Renal cortex interstitium (tissue), 11 donors: Measurements from ENCODE around the gene RALB. TPM values are rescaled to one million over a fixed set of nuclear protein-coding genes. Genes with fewer than 3 reads are reported as not detected.

Experiments used
- DNase-seq, 11 donors: peaks; one replicate each; pipeline ENCODE4 v3.0.0-alpha.2; 2013; ENCODE audit warnings: low read depth in 9 of 11, low spot score in 4 of 11; ENCODE audit errors: extremely low read depth in 1 of 11
- polyA plus RNA-seq, 3 donors: library from polyadenylated mRNA; unstranded; fragments of 120-200 nt; gene quantifications; one replicate each; pipeline ENCODE4 v1.2.1, GENCODE V29; 2013; ENCODE audit not compliant: insufficient read length in 3 of 3

The RALB gene
- polyA plus RNA-seq, 3 donors: 69.0 to 82.3 (median 77.4) TPM

DNA sequence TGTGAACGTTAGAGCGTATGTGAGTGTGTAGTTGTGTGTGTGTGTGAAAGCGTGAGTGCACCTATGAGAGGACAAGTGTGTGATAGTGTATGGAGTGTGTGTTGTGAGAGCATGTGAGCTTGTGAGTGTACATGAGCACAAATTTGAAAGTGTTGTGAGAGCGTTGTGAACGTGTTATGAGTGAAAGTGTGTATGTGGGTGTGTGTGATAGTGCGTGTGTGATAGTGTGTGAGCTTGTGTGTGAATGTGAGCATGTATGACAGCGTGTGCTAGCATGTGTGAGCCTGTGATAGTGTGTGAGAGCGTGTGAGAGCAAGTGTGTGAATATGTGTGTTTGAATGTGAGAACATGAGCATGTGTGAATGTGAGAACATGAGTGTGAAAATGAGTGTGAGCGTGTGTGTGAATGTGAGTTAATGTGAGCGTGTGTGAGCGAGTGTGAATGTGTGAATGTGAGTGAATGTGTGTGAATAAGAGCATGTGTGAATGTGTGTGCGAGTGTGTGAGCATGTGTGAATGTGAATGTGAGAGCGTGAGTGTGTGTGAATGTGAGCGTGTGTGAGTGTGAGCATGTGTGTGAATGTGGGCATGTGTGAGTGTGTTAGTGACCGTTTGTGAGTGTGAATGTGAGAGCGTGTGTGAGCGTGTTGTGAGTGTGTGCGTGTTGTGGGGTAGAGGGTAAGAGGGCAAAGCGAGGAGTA is 25.0 kb downstream of the RALB start:
- DNase-seq: no peak

DNA sequence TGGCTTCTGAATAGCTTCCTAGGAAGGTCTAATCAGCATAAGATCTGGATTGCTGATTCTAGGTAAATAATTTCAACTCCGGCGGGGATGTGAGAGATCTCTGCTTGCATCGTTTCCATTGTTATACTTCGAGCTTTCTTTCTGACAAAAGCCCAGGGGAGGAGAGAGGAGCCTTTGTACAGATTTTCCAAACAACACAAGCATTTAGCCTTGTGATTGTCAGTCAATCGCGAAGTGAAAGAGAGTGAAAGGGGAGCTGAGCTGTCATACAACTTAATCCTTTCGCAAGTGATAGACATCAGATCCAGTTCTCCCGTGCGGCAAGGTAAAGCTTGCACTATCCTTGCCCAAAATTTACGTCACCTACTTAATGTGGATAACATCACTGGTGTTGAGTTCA is 26.2 kb downstream of the RALB start:
- DNase-seq: no peak

DNA sequence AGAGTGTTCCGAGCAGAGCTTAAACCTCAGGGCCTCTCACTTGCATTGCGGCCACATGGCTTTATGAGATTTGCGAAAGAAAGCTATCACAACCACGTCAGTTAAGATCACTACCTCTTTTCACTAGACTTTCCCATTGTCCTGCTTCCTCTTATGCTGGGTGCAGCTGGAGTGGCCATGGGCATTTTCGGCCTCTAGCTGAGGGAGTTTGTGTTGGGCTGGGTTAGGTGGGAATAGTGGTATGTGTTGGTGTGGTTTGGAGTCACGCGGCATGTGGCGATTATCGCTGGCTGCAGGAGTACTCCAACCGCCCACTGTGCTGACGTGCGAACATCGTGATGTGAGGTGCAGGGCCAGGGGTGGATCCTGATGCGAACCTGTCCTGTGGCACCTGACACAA is 27.1 kb downstream of the RALB start:
- no peak for DNase-seq

DNA sequence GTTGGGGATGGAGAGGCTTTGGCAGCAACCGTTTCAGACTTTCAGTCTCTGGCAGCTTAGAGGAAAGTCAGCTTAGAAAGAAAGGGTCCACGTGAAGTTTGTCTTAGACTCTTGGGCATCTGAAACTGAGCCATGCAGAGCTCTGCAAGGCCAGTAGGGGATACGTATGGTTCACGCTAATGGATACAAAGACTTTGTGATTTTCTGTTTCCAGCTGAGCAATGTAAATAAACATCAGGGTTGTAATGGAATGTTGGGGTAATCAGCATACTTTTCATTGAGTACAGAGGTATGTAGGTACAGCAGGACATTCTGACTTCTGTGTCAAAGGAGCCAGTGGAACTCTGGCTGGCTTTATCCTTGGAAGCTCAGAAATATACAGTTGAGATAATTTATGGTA is 31.0 kb downstream of the RALB start:
- DNase-seq: no peak

DNA sequence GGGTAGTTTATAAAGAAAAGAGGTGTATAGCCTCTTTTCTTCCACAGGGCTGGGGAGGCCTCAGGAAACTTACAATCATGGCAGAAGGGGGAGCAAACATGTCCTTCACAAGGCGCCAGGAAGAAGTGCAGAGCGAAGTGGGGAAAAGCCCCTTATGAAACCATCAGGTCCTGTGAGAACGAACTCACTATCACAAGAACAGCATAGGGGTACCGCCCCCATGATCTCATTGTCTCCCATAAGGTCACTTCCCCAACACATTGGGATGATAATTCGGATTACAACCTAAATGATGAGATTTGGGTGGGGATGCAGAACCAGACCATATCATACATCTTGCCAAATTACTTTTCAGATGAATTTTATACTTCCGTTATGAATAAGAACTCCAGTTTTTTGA is 32.4 kb downstream of the RALB start:
- DNase-seq: no peak

DNA sequence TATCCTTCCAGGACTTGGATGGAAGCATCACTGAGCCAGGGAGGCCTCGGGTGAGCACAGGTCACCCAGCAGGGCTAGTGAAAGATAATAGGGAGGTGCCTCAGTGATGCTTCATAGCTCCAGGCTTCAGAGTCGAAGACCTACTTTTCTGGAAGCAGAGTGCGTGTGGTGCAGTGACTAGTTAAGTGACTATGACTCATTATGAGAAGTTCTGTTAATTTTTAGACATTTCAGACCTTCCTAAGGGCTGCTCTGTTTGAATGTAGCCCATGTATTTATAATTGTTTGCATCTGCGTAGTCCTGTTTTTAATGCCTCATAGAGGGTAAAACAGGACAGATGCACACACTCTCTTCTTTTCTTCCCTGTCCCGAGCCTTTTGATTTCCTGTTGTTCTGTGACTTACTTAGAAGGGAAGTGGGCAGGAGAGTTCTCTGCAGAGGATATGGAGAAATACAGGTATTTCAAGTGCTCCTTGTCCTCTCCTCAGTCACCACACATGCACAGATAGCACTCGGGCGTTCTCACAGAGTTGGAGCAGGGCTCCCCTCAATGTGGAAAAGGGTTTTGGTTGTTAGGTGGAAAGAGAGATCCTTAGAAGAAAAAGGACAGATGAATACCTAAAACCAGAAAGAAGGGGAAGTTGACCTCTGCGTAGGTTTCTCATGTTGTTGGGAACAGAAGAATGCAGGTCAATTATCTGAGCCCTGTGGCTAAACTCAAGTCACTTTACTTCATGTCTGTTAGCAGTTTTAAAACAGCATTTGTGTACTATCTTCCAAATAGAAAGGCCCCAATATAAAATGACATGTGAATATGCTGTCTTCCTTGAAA is 34.7 kb downstream of the RALB start:
- DNase-seq: no peak

DNA sequence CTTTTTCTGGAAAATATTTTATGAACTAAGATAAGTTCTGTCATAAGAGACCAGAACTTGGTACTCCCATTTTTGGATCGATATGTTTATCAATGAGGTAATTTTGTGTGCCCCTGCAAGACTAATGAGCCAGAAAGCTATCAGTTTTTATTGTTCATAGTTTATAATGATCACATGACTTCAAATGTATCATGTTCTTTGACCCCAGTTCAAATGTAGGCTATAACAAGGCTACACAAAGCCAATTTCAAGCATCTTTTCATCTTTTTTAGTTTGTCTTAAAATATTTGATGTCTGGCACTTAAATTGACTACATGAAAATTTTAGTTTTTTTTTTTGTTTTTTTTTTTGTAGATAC is 35.3 kb downstream of the RALB start:
- no peak for DNase-seq

DNA sequence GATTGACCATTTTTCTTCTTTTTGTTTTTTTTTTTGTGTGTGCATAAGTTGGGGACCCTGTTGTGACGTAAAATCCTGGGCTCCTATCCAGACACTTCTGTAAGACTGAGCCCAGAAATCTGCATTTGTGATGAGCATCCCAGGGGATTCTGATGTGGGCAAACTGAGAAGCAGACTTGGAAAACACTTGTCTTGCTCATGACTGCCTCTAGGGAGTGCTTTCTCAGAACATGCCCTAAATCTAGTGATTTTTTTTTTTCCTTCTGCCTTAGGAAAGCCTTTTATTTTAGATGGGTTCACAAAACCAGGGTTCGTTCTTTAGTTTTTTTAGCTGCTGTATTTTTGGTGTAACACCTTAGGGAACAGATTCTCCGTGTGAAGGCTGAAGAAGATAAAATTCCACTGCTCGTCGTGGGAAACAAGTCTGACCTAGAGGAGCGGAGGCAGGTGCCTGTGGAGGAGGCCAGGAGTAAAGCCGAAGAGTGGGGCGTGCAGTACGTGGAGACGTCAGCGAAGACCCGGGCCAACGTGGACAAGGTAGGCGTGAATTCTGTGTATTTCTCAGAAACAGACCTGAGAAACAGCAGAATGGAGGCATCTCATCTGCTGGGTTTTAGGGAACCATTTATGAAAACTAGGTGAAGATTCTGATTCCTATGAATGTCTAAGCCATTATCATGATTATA is 36.7 kb downstream of the RALB start:
- no peak for DNase-seq

DNA sequence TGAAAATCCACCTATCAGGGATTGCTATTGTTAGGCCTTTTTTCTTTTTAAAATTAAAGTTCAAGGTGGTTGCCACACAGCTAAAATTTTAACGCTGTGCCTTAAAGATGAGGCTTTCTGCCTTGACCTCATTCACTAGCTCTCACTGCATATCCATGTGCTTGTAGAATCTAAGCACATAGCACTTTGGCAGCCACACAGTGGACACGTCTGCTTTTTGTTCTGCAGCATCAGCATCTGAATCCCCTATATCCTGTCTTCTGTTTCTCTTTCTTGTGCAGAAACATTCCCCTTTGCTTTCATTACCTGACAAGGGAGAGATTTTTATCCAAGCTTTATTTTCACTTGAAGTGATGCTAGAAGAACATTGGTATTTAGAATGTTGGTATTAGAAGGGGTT is 38.1 kb downstream of the RALB start:
- no peak for DNase-seq

DNA sequence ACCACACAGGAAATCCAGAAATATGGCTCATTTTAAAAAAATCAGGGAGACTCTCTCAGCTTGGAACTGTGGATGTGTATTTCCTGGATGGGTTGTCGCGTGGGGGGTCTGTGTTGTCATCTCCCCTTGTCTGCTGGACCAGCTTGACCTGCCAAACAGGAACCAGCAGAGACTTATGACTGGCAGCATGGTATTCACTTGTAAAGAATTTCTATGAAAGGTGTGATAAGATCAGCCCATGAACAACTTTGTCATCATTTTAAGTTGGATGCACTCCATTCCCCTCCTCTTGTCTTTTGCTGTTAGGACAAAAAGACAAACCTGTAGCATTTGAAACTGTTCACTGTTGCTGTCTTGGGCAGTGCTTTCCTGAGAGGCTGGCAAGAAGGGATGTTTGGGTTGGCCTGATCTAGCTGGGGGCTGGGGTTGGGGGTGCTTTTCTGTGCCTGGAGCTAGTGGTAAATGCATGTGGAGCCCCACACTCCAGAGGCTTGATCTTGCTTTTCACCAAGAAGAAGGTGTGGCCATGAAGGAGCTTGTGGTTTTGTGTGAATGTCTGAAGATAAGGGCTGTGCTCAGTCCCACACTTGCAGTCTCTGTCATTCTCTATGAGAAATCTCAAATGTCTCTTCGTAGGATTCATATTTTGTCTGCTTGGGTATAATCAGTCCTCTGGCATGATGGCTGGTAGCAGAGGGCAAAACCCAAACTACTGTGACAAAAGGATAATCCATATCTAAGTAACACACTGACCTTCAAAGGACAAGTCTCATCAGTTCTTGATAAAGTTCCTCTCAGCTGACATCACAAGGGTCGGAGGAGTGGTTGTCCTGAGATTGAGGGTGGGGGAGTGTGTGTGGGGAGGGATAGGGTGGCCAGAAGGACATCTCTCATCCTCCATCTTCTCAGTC is 39.0 kb downstream of the RALB start:
- no peak for DNase-seq

DNA sequence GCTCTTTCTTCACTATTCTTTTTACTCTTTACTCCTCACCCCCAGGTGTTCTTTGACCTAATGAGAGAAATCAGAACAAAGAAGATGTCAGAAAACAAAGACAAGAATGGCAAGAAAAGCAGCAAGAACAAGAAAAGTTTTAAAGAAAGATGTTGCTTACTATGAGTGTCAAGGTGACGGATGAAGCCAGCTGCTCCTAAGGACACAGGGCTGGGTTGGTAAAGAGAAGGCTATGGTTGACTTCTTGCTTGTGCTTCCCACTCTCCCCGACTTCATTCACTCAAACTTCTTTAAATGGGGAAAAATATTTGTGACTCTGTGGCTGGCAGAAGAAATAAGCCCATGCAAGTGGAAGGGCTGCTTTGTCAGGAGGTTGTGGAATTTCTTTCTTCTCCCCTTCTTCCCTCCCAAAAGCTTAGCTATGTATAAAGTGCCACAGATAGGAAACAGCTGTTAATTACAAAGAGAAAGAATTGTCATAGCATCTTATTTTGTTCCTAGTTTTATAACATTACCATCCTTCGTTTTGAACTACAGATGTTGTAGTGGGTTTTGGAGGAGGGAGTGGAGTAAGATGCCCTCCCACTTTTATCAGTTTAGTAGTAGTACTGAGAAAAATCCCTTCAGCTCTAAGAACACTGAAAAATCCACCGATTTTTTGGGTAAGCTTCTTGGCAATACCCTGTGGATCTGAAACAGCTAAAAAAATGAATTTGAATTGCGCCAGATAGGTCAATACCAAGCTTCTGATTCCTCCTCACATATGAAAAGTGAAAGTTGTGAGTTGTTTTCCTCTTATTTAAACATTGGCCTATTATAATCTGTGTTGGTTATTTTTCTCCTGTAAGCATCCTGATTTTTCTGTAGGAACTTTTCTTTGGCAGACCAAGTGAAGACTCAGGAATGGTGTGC is 40.7 kb downstream of the RALB start:
- no peak for DNase-seq

DNA sequence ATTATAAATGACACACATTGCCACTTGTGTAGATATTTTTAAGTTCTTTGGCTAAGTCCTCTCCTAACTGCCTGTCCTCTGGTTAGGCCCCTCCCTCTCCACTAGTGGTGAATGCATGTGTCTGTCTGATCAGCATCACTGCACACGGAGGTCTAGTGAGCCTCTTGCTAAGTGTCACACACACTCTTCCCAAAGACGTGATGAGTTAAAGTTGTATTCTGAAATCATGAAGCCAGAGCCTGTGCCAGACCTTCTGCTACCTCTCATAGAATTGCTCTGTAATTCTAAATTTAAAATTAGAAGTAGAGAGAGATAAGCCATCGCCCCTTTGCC is 41.3 kb downstream of the RALB start:
- no peak for DNase-seq

DNA sequence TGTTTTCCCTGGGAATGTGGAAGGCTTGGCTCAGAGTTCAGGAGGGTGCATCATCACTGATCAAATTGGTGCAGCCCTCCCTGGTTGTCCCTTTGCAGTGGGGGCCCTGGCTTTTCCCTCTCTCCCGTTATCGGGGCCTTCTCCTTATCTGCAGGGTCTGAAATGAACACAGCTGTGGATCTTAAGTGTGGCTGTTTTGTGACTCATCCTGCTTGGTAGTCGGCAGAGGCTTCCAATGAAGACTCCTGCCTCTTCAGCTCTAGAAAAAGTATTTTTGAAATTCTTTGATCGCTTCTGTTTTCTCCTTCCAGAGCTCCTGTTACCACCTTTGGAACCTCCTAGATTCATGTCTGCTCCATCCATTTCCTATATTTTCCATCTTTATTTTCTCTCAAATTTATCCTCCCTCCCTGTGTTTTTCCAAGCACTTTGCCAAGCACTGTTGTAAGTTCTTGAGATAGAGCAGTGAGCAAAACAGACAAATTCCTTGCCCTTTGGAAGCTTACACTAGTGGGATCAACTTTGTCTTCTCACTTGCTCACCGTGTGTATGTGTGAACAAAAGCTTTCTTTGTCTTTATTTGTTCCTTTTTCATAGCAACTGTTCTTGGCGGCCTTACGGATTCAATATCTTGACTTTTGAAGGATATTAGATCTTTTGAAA is 45.7 kb downstream of the RALB start:
- no peak for DNase-seq

DNA sequence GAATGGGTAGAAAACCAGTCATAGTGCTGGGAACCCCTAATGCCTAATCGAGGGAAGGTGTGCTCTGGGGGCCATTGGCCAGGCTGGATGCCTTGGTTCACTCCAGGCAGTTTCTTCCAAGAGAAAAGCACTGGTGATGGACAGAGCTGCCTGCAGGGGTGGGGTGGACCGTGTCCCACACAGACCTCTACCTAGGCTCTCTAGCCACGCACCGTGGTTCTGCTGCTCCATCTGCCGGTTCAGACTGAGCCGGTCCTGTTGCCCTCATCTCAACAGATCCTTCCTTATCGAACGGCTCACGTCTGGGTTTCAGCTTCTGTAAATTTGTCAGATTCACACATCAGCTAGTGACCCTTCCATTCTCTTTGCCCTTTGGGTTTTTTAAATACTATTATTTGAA is 46.4 kb downstream of the RALB start:
- DNase-seq: no peak

DNA sequence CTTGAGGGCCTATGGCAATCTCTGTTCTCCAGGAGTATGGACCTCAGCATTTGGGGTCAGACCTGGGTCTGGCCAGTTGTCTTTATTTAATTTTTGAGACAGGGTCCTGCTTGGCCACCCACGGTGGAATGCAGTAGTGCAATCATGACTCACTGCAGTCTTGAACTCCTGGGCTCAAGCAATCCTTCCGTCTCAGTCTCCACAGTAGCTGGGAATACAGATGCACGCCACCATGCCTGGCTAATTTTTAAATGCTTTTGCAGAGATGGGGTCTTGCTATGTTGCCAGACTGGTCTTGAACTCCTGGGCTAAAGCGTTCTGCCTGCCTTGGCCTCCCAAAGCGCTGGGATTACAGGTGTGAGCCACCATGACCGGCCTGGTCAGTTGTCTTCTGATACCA is 46.9 kb downstream of the RALB start:
- no peak for DNase-seq

DNA sequence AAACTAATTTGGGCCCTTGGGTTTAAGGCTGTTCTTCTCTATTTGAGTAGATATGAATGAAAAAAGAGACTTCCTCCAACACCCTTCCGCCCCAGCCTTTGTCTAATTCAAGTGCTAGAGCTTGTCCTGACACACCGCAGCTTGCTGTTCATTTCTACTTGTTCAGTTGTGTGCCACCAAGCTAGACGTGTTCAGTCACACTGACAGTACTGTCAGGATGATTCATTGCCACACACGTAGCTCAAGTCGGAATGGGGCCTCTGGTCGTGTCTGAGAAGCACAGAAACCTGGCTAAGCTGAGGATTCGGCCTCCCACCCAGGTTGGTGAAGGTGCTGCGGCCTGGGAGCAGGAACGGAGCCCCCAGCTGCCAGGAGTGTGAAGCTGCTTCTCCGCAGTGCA is 47.7 kb downstream of the RALB start:
- no peak for DNase-seq

DNA sequence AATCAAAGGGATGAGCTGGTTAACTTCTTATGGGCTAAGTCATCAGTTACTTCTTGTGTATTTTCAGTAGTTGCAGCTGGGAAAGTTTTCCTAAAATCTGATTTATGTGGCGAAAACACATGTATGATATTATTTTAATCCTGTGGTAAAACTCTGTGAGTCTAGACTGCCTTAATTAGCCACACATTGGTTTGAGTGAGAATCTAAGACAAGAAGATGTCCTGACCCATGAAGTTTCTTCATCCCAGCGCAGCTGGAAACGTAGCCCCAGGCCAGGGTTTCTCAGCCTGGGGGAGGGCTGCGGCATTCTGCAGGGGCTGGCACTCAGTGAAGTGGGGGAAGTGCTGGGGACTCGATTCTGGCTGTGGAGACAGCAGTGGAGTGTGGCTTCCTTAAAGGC is 48.6 kb downstream of the RALB start:
- DNase-seq: no peak

DNA sequence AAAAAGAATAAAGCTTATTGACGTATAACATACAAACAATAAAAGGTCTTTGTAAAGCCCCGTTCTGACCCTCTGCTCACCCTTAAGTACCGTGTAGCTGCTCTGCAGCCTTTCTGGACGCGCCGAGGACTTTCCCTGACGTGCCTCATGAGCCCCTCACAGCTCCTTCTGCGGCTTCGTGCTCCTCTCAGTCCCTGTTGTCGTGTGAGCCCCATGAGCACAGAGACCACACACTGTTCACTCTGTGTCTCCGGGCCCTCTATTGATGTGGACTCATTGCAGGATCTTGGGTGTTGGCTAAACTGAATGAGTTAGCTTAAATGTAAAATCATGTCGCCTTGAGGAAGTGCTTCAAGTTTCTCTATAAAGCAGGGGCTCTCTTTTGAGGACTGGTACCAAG is 49.6 kb downstream of the RALB start:
- DNase-seq: no peak
